SK-N-DZ (cell line): ENCODE data around the gene MPPED2.

Source experiments
- DNase-seq: peaks from one replicate; pipeline ENCODE4 v3.0.0-alpha.2; 2015; ENCODE audit warnings: low spot score

The MPPED2 gene

DNA sequence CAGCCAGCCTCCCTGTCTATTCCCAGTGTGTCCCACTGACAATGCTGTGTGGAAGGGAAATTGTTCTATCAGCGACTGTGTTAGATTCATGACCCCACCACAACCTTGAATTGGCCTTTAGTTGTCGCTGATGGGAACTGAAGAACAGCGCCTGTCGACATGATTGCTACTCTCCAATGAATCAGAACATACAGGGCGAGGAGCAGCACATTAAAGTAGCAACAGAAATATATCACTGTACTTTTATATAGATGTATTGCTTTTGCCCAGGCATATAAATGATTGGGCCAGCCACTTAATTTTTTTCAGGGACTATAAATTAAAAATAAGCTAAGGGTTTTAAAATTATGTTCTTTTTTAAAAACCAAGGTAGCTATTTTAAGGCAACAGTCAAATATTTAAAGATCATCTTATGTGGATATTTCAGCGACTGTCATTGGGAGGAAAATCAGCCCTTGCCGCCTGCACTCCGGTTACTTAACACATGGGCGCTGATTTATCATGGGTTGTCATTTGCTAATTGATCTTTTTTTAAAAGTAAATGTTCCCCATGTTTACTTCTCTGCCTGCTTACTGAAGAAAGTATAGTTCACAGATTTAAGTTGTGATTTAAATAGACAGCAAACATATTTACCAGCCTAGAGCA, 221.2 kb downstream of the MPPED2 start:
- no peak for DNase-seq

DNA sequence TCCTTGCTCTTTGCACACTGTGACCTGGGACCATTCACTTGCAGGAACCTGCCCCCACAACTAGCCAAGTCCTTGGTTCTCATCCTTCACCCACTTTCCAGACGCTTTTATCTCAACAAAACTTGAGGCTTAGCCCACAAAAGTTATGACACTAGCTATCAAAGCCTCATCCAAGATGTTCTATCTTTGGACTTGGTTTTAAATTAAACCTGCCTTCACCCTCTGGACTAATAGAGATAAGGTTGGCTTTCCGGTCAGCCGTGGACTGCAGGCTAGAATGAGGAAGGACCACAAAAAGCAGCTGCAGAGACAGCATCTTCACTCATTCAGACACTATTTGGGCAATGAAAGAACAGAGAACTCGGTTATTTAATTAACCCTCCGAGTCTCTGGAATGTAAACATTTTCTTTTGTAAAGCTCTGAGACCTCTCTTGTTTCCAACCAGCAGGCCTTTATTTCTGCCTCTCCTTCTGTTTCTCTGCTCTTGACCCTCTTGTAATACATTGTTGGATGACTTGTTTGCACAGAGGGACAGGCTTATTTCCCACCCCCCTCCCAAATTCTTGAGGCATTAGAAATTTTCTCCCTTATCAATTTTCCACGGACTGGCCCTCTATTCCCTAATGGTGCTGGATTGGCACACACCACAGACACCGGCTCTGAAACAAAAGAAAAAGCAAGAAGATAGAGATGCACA, 221.9 kb downstream of the MPPED2 start:
- DNase-seq: no peak

DNA sequence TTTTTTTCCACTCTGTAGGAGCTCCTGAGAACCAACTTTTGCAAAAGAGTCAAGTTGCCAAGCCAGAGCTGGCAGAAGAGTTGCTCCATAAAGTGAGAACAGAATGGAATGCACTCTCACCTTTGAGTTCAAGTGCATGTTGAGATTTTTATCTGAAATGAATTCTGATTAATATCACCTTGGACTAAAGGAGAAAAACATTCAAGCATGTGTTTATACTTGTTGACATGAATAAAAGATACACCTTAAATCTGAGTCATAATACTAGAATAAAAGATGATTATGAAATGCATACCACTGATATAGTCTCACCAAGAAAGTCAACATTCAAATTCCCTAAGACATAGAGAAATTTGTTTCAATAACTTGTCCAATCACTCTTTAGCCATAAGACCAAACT, 225.4 kb downstream of the MPPED2 start:
- no peak for DNase-seq
